Peyer's patch (tissue), 4 donors: ENCODE measurements around the gene TARS2. TPM values are rescaled to one million over a fixed set of nuclear protein-coding genes. Genes with fewer than 3 reads are reported as not detected.

Source experiments
- DNase-seq, 3 donors: peaks; one replicate each; pipeline ENCODE4 v3.0.0-alpha.2; 2017 to 2019
- H3K27ac ChIP-seq, 4 donors: fragments of 200-600 bp; sonication (generic); one replicate each; pipeline ENCODE4 v1.5.1; 2016 to 2019
- H3K27me3 ChIP-seq, 2 donors: fragments of 200-600 bp; sonication (generic); one replicate each; pipeline ENCODE4 v1.5.1; 2019
- H3K36me3 ChIP-seq, 3 donors: fragments of 200-600 bp; sonication (generic); one replicate each; pipeline ENCODE4 v1.5.1; 2016 to 2019
- H3K4me1 ChIP-seq, 4 donors: fragments of 200-600 bp; sonication (generic); one replicate each; pipeline ENCODE4 v1.5.1; 2016 to 2019
- H3K4me3 ChIP-seq, 4 donors: fragments of 200-600 bp; sonication (generic); 1 replicate in 3 of 4; 2 replicates in 1 of 4; pipeline ENCODE4 v1.5.1; 2016 to 2019; ENCODE audit warnings: mild to moderate bottlenecking in 1 of 4
- H3K9me3 ChIP-seq, 4 donors: fragments of 200-600 bp; sonication (generic); one replicate each; pipeline ENCODE4 v1.5.1; 2016 to 2019; ENCODE audit warnings: mild to moderate bottlenecking in 1 of 4
- CTCF ChIP-seq, 6 experiments: fragments of 450-650 bp in 4 of 6; fragments of 200-600 bp in 2 of 6; sonication (generic) in 1 of 6; IDR thresholded peaks; one replicate each; pipeline ENCODE4 v1.5.1; 2017 to 2019; ENCODE audit warnings: antibody characterized with exemption in 6 of 6, mild to moderate bottlenecking in 3 of 6, moderate library complexity in 1 of 6
- POLR2A ChIP-seq, 2 donors: fragments of 450-650 bp; IDR thresholded peaks; one replicate each; pipeline ENCODE4 v1.5.1; 2017; ENCODE audit warnings: antibody characterized with exemption in 2 of 2, mild to moderate bottlenecking in 2 of 2, moderate library complexity in 2 of 2
- total RNA-seq, 4 donors: library from RNA; depleted of rRNA; stranded (reverse); fragments of >200 nt; gene quantifications; one replicate each; pipeline ENCODE4 v1.1.0, GENCODE V29; 2016

TARS2 gene
- total RNA-seq, 4 donors from 2014 or later = 7.7 to 15.4 (median 12.3) TPM

GRCh38 chr1:150476754-150477153 is 10.5 kb upstream of the TARS2 start:
- H3K4me3 ChIP-seq = no peak overlapping the region
- TF ChIP-seq POLR2A (IDR thresholded peaks at IDR 0.05) (no peak), CTCF (IDR thresholded peaks at IDR 0.05) (no peak)
- peaks cover 0 to 15% (median 0%) of the 10 kb centered on the region in 3 donors for H3K36me3 ChIP-seq
- H3K4me1 ChIP-seq = peaks cover 0 to 5% (median 0%) of the 10 kb centered on the region in 4 donors
- H3K27me3 ChIP-seq = no peaks in the 10 kb centered on the region
- no peaks in the 10 kb centered on the region for H3K9me3 ChIP-seq
- no peak overlapping the region for H3K27ac ChIP-seq
- no peak for DNase-seq

GRCh38 chr1:150477320-150477719 is 9.9 kb upstream of the TARS2 start:
- peak in 1 of 3 donors; percentile 40 for DNase-seq
- H3K36me3 ChIP-seq = peaks cover 0 to 9% (median 0%) of the 10 kb centered on the region in 3 donors

GRCh38 chr1:150477733-150478132 is 9.5 kb upstream of the TARS2 start:
- Histone ChIP-seq H3K4me1 (peaks cover 0 to 5% (median 0%) of the 10 kb centered on the region in 4 donors), H3K4me3 (no peak overlapping the region), H3K9me3 (no peaks in the 10 kb centered on the region), H3K36me3 (peaks cover 0 to 5% (median 0%) of the 10 kb centered on the region in 3 donors), H3K27ac (peak overlapping the region in 1 of 4 donors; percentile 36), H3K27me3 (no peaks in the 10 kb centered on the region)
- DNase-seq = peak in 1 of 3 donors; percentile 42
- TF ChIP-seq POLR2A (IDR thresholded peaks at IDR 0.05) (no peak), CTCF (IDR thresholded peaks at IDR 0.05) (no peak)

More at GRCh38 chr1:150477320-150477719, 9.9 kb upstream of the TARS2 start:
- no peaks in the 10 kb centered on the region for H3K9me3 ChIP-seq
- peaks cover 0 to 5% (median 0%) of the 10 kb centered on the region in 4 donors for H3K4me1 ChIP-seq
- H3K27ac ChIP-seq = peak overlapping the region in 2 of 4 donors; percentile 36 to 41
- TF ChIP-seq CTCF (IDR thresholded peaks at IDR 0.05) = no peak
- no peak for TF ChIP-seq POLR2A (IDR thresholded peaks at IDR 0.05)
- no peaks in the 10 kb centered on the region for H3K27me3 ChIP-seq
- no peak overlapping the region for H3K4me3 ChIP-seq

GRCh38 chr1:150479370-150479769 is 7.8 kb upstream of the TARS2 start:
- no peak for DNase-seq
- Histone ChIP-seq H3K9me3 (no peaks in the 10 kb centered on the region), H3K27me3 (no peaks in the 10 kb centered on the region), H3K4me1 (peaks cover 0 to 5% (median 0%) of the 10 kb centered on the region in 4 donors), H3K27ac (no peak overlapping the region), H3K36me3 (no peaks in the 10 kb centered on the region), H3K4me3 (no peak overlapping the region)
- TF ChIP-seq CTCF (IDR thresholded peaks at IDR 0.05) (no peak), POLR2A (IDR thresholded peaks at IDR 0.05) (no peak)

GRCh38 chr1:150479927-150480352 is 7.3 kb upstream of the TARS2 start:
- H3K9me3 ChIP-seq = no peaks in the 10 kb centered on the region
- H3K36me3 ChIP-seq = no peaks in the 10 kb centered on the region
- peak in 1 of 3 donors; percentile 8 for DNase-seq
- no peaks in the 10 kb centered on the region for H3K27me3 ChIP-seq
- TF ChIP-seq CTCF (IDR thresholded peaks at IDR 0.05) (no peak), POLR2A (IDR thresholded peaks at IDR 0.05) (no peak)
- no peak overlapping the region for H3K4me3 ChIP-seq
- H3K4me1 ChIP-seq = peaks cover 0 to 5% (median 0%) of the 10 kb centered on the region in 4 donors
- no peak overlapping the region for H3K27ac ChIP-seq
